ENCODE measurements around the gene LLPH.

LLPH gene

GRCh38 chr12:66143868-66144267, 13.3 kb upstream of the LLPH start:
- no peak overlapping the region for H3K4me3 ChIP-seq (replicated peaks; ENCODE audit: low read depth, low read length)
- TF ChIP-seq CTCF (IDR thresholded peaks at IDR 0.05; ENCODE audit: low read depth, low read length, missing control alignments): no peak
- DNase-seq (ENCODE audit: extremely low read depth, low read depth): no peak

GRCh38 chr12:66142826-66143225, 12.3 kb upstream of the LLPH start:
- TF ChIP-seq CTCF (IDR thresholded peaks at IDR 0.05; ENCODE audit: low read depth, low read length, missing control alignments): no peak
- no peak for DNase-seq (ENCODE audit: extremely low read depth, low read depth)
- no peak overlapping the region for H3K4me3 ChIP-seq (replicated peaks; ENCODE audit: low read depth, low read length)

- TF ChIP-seq CTCF (IDR thresholded peaks at IDR 0.05; ENCODE audit: low read depth, low read length, missing control alignments): no peak
- H3K4me3 ChIP-seq (replicated peaks; ENCODE audit: low read depth, low read length): no peak overlapping the region
- DNase-seq (ENCODE audit: extremely low read depth, low read depth): no peak
Measured at GRCh38 chr12:66141299-66141698, 10.7 kb upstream of the LLPH start.

- DNase-seq (ENCODE audit: extremely low read depth, low read depth): no peak
- TF ChIP-seq CTCF (IDR thresholded peaks at IDR 0.05; ENCODE audit: low read depth, low read length, missing control alignments): no peak
- H3K4me3 ChIP-seq (replicated peaks; ENCODE audit: low read depth, low read length): no peak overlapping the region
Measured at GRCh38 chr12:66140731-66141130, 10.2 kb upstream of the LLPH start.

- no peak overlapping the region for H3K4me3 ChIP-seq (replicated peaks; ENCODE audit: low read depth, low read length)
- no peak for DNase-seq (ENCODE audit: extremely low read depth, low read depth)
- no peak for TF ChIP-seq CTCF (IDR thresholded peaks at IDR 0.05; ENCODE audit: low read depth, low read length, missing control alignments)
Measured at GRCh38 chr12:66139328-66139727, 8.8 kb upstream of the LLPH start.

GRCh38 chr12:66137937-66138336, 7.4 kb upstream of the LLPH start:
- TF ChIP-seq CTCF (IDR thresholded peaks at IDR 0.05; ENCODE audit: low read depth, low read length, missing control alignments): no peak
- no peak overlapping the region for H3K4me3 ChIP-seq (replicated peaks; ENCODE audit: low read depth, low read length)
- DNase-seq (ENCODE audit: extremely low read depth, low read depth): no peak

- no peak for TF ChIP-seq CTCF (IDR thresholded peaks at IDR 0.05; ENCODE audit: low read depth, low read length, missing control alignments)
- no peak for DNase-seq (ENCODE audit: extremely low read depth, low read depth)
- H3K4me3 ChIP-seq (replicated peaks; ENCODE audit: low read depth, low read length): no peak overlapping the region
Measured at GRCh38 chr12:66132408-66132807, 1.9 kb upstream of the LLPH start.

Data from HFF-Myc (cell line).